ENCODE data around the gene HMG20B.

DNA sequence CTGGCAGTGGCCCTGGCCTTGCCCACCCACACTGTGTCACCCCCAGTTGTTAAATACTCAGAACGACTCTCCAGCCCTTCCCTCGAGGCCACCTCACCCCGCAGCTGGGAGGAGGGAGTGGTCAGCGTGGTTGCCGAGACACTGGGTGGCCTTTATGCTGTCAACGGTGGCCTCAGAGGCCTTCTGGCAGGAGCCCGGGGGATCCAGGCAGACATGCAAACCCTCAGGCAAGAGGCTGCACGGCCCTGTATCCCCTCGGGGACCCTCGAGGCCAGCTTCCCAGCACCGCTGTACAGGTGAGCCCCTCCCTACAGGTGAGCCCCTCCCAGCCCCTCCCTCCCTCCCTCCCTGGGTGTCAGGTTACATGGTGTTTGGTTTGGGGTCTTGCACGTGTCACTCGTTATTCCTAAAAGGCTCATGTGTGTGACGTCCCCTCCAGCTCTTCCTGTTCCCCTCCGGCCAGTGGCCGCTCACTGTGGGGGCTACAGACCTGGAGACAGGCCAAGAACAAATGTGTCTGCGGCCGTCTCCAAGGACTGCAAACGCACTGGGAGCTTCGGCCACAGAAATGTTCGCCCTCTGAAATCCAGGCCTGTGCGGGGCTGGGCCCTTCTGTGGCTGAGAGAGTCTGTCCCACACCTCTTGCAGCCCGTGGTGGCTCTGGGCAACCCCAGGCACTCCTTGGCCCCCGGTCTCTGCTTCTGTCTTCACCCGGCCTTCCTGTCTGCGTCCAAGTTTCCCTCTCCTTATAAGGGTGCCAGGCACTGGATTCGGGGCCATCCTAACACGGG is 33.6 kb upstream of the HMG20B start, which contains the start of gene TEKTIP1:
- TF ChIP-seq EZH2 (IDR thresholded peaks at IDR 0.05) (no peak), EZH2phosphoT487 (IDR thresholded peaks at IDR 0.05) (no peak)
- TF ChIP-seq, protein P1, sequence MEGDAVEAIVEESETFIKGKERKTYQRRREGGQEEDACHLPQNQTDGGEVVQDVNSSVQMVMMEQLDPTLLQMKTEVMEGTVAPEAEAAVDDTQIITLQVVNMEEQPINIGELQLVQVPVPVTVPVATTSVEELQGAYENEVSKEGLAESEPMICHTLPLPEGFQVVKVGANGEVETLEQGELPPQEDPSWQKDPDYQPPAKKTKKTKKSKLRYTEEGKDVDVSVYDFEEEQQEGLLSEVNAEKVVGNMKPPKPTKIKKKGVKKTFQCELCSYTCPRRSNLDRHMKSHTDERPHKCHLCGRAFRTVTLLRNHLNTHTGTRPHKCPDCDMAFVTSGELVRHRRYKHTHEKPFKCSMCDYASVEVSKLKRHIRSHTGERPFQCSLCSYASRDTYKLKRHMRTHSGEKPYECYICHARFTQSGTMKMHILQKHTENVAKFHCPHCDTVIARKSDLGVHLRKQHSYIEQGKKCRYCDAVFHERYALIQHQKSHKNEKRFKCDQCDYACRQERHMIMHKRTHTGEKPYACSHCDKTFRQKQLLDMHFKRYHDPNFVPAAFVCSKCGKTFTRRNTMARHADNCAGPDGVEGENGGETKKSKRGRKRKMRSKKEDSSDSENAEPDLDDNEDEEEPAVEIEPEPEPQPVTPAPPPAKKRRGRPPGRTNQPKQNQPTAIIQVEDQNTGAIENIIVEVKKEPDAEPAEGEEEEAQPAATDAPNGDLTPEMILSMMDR (IDR thresholded peaks at IDR 0.05), result no peak
